ENCODE results near the gene AKT1. TPM values are rescaled to one million over a fixed set of nuclear protein-coding genes. Genes with fewer than 3 reads are reported as not detected.
"Not testable (repeated sequence)": the region's sequence is repeated elsewhere in the genome, so short reads cannot be mapped to it uniquely, and the experiment has no call there.

Gene AKT1
- 205 and 222 TPM in 2 replicates for total RNA-seq (2014; rRNA removed)
- polyA plus RNA-seq (2012), result 168 TPM

DNA sequence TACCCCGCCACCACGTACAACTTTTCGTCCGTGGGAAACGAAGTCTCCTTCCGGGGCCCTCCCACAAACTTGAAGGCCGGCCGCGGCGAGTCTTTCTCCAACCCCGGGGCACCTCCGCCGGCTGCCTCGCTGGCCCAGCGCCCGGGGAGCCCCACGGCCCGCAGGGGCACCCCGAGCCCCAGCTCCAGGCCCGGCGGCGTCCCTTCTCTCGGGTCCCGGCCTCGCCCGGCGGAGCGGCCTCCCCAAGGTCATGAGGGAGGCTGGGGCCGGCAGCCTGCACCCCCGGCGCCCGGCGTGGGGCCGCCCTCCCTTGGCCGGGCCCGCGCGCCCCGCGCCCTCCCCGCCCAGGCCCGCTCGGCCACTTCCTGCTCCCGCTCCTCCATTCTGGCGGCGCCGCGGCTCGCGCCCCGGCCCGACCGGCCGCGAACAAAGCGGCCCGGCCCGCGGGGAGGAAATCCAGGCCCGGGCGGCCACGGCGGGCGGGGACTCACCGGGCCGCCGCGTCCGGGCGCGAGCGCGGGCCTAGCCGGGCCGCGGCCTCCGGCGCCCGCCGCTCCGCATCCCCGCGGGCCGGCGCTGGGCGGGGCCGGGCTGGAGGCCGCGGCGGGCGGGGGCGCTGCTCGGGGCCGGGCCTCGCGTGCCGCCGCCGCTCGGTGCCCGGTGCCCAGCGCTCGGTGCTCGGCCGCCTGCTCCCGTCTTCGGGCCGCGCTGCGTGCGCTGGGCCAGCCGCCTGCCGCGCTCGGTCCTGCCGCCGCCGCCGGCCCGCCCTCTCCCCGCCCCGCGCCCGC, at the start of gene AKT1:
Gene AKT1 (minus strand): TSS at position 756 of the 788 bp plus-strand sequence. CDS start 3,105 bp downstream, outside the sequence.
- no peak for DNase-seq (ENCODE audit: low read depth)

- no peak for DNase-seq (ENCODE audit: low read depth)
These were observed 49.6 kb upstream of the AKT1 start for GRCh38 chr14:104845033-104845666.

DNA sequence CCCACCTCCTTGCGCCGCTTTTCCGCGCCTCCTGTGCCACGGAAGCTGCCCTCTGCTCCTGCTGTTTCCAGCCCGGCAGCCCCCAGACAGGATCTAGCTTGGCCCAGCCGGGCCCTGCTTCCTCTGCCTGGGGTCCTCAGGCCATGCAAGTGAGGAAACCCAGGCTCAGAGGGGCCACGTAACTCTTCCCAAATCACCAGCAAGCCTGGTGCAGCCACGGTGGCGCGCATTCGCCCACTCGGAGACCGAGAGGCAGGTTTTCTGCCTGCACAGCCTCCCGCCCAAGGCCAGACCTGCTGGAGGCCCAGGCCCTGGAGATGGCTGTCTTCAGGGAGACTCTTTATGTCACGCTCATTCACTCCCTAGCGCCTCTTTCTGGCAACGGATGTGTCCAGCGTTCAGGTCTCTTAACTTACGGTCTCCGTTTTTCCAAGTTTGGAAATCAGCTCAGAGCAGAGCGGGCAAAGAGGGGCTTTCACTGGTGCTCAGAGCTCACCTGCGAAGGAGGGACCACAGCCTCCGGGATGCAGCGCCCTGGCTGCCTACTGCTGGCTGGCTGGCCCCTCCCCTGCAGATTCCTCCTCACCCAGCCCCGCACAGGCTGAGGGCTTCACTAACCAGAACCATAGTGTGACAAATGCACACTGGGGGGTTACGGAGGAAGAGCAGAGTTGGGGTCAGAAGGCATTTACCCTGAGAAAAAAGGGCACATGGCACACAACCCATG, 48.9 kb upstream of the AKT1 start:
- no peak for DNase-seq (ENCODE audit: low read depth)

- DNase-seq (ENCODE audit: low read depth), result no peak
These were observed 48.1 kb upstream of the AKT1 start for GRCh38 chr14:104843442-104844305.

DNA sequence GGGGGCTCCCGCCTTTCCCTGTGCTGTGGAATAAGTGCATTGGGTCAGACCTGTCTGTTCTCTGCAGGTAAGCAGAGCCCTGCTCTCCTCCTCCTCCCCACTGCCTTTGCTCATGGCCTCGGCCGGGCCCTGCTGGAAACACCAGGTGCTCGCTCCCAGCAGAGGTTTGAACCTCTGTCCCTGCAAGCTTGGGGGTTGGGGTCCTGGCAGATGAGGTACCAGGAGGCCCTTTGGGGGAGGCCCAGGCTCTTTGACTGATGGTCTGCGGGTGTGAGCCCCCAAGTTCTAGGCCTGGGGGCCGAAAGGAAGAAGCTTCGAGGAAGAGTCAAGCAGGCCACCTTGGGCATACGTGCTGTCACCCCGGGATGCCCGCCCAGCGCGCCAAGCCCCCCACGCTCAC, 47.5 kb upstream of the AKT1 start:
- DNase-seq (ENCODE audit: low read depth), result no peak

GRCh38 chr14:104841730-104842129, 46.2 kb upstream of the AKT1 start:
- no peak for DNase-seq (ENCODE audit: low read depth)

DNA sequence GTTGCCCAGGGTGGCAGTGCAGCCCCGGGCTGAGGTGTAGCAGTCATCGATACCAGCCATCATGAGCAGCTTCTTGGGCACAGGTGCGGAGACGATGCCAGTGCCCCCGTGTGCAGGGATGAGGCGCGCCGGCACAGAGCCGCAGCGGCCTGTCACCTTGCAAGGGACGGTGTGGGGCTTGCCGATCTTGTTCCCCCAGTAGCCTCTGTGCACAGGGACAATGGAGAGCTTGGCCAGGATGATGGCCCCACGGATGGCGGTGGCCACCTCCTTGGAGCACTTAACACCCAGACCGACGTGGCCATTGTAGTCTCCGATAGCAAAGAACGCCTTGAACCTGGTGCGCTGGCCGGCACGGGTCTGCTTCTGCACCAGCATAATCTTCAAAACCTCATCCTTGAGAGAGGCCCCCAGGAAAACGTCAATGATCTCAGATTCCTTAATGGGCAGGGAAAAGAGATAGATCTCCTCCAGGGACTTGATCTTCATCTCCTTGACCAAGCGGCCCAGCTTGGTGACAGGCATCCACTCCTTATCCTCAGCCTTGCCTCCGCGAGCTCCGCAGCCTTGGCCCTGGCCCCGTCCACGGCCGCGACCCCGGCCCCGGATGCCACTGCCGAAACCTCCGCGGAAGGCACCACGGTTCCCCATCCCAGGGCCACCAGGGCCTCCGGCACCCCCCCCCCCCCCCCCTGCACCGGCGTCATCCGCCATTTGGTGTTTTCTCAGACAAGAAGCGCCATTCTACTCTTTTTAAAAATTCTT, 40.8 kb upstream of the AKT1 start:
- DNase-seq (ENCODE audit: low read depth), result not testable (repeated sequence)

GRCh38 chr14:104830781-104831180, 35.2 kb upstream of the AKT1 start:
- DNase-seq (ENCODE audit: low read depth), result no peak

- no peak for DNase-seq (ENCODE audit: low read depth)
These were observed 31.9 kb upstream of the AKT1 start for GRCh38 chr14:104827177-104828055.

- DNase-seq (ENCODE audit: low read depth), result no peak
These were observed 31.3 kb upstream of the AKT1 start for GRCh38 chr14:104826861-104827176.

DNA sequence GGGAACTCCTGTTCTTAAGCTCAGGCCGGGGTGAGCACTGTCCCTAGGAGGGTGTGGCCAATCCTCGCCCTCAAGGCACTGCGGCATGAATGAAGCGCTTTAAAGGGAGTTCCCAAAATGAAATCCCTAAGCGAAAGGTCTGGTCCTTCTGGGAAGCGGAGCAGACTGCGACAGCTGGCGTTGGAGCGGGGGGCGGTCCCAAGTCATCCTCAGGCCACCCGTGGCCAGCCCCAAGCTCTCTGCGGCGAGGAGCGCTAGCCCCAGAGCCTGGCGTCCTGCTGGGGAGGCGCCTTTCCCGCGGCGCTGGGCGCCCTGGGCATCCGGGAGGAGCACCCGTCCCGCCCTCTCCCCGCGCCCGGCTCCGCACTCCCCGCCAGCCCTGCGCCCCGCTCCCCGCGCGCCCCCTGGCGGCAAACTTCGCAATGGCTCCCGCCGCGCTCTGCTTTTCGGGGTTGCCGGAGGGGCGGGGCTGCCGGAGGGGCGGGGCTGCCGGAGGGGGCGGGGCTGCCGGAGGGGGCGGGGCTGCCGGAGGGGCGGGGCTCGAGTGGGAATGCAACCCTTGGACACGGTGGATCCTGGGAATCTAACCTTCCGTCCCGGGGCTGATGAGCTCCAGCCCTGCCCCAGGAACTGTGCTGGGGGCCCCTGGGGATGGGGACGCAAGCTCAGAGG, 30.8 kb upstream of the AKT1 start:
- DNase-seq (ENCODE audit: low read depth), result peak; percentile 72

GRCh38 chr14:104824353-104824997, 28.9 kb upstream of the AKT1 start:
- DNase-seq (ENCODE audit: low read depth), result no peak

DNA sequence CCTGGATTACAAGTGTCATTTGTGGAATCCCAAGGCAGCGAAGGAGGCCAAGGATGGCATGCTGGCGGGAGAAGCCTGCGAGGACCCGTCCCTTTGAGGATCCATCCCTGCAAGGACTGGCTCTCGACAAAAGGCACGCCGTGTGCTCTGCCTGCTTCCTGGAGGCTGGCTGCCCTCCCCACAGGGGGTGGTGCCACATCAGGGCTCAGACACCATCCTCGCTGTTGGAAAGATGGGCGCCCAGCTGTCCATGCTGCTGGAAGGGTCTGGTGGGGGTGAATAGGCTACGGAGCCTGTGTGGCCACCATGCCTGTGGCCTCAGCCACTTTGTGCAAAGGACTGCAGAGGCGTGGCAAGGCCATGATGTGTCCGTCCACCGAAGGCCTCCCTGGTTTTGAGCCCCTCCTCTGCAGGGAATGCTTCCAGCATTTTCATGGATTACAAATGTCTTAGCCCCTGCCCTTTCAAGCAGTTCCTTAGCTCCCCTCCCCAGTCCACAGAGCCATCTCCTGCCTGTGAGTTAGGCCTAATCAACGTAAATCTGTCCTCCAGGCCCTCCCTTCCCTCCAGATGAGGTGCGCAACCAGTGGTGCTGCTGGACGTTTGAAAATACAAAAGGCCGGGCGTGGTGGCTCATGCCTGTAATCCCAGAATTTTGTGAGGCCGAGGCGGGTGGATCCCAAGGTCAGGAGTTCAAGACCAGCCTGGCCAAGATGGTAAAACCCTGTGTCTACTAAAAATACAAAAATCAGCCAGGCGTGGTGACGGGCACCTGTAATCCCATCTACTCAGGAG, 27.5 kb upstream of the AKT1 start:
- no peak for DNase-seq (ENCODE audit: low read depth)

DNA sequence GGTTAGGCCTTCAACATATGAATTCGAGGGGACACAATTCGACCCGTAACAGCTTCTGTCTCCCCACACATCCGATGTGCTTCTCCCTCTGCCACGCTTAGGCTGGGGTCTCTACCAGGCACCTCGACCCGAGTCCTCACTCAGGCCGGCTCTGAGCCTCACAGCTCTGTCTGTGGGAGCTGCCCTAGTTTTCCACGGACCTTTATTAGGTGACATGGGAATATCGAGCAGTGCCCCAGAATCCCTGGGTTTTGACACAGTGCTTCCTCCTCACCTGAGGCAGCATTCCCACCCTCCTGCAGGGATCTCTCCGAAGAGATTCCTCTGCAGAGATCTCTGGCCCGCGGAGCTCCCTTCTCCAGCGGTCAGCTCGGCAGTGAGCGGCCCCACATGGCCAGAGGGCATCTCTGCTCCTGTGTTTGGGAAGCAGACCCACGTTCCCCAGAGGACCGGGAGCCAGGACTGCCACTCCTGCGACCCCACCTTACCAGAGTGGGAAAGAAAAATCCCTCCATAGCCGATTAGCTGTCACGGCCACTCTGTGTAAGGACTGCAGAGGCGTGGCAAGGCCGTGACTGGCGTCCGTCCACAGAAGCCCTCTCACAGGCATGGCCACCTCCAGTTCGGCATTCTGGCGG, 26.5 kb upstream of the AKT1 start:
- DNase-seq (ENCODE audit: low read depth), result no peak

DNA sequence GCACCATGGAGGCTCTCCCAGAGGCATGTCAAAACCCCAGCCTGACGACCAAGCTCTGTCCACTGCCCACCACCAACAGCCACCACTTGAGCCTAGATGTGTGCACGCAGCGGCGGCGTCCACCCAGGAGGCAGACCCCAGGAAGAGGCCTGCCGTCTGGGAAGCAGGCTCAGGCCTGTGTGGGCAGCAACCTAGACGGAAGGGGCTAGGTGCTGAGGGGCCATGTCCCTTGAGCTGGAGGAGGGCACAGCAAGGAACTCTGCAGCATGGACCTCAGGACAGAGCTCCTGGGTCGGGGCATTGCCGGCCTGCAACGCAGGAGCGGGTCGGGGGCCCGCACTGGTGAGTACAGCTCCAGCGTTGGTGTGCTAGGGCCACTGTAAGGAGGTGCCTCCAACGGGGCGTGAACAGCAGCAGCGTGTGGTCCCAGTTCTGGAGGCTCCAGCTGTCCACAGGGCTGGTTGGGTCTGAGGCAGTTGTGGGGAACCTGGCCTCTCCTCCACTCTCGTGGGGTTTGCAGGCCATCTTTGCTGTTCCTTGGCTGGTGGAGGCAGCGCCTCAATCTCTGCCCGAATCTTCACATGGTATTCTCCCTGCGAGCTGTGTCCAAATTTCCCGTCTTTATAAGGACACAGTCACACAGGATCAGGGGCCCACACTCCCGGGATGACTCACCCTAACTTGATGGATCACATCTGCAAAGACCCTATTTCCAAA, 25.8 kb upstream of the AKT1 start:
- DNase-seq (ENCODE audit: low read depth), result no peak

- DNase-seq (ENCODE audit: low read depth), result peak; percentile 30
These were observed 25.2 kb upstream of the AKT1 start for GRCh38 chr14:104820669-104821228.
